Mucosa of stomach (tissue), 1 donor: ENCODE measurements around the gene TLK1.

Source experiments
- H3K27me3 ChIP-seq: one replicate; pipeline ENCODE4 v1.7.0; 2013; ENCODE audit warnings: mild to moderate bottlenecking, low read length; ENCODE audit not compliant: control insufficient read depth, insufficient read depth
- H3K36me3 ChIP-seq: one replicate; pipeline ENCODE4 v1.7.0; 2013; ENCODE audit warnings: low read length; ENCODE audit not compliant: control insufficient read depth, insufficient read depth
- H3K4me1 ChIP-seq: one replicate; pipeline ENCODE4 v1.7.0; 2013; ENCODE audit warnings: mild to moderate bottlenecking, low read length; ENCODE audit not compliant: control insufficient read depth, insufficient read depth
- H3K4me3 ChIP-seq: one replicate; pipeline ENCODE4 v1.7.0; 2013; ENCODE audit warnings: low read length
- H3K9ac ChIP-seq: one replicate; pipeline ENCODE4 v1.7.0; 2013; ENCODE audit warnings: mild to moderate bottlenecking, low read length, moderate library complexity
- H3K9me3 ChIP-seq: one replicate; pipeline ENCODE4 v1.7.0; 2013; ENCODE audit warnings: mild to moderate bottlenecking, low read length, moderate library complexity; ENCODE audit not compliant: control insufficient read depth
- donor health status: Pancreatic carcinoma.

The TLK1 gene

DNA sequence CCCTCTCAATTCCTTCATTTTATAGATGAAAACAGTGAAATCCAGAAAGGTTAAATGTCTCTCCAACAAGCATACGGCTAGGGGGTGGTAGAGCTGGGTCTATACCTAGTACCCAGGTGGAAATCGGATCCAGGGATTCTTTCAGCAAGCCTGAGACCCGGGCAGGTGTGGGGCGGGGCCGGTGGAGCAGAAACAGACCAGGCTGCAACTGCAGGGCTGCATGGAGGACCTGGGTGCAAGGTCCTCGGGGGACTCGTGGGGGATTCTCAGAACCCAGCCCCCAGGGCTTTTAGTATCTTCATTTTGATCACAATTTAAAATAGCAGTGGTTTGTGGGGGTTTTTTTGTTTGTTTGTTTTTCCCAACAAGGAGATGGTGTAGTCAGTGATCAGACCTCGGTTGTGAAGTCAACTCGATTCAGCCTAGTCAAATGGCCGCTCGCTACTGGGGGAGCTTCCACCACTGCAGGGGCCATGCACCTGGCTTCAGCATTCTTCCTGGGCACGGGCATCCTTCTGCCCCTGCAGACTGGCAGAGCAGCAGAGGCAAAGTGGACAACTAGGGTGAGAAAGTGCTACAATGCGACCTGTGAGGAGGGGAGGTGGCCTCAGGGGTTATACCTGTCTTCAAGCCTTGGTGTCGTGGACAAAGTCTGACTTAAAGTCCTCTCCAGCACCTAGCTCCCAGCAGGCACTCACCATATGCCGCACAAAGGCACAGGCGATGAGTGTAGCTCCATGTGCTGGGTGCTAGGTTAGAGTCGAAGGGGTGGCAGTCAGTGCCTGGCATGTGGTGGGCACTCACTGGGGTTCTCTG is 185.4 kb downstream of the TLK1 start:
- H3K9ac ChIP-seq, result no peak overlapping the region
- H3K4me3 ChIP-seq, result no peak overlapping the region
- H3K4me1 ChIP-seq, result peaks cover 6% of the 10 kb centered on the region
- no peaks in the 10 kb centered on the region for H3K36me3 ChIP-seq
- peaks cover 10% of the 10 kb centered on the region for H3K27me3 ChIP-seq
- H3K9me3 ChIP-seq, result no peaks in the 10 kb centered on the region

DNA sequence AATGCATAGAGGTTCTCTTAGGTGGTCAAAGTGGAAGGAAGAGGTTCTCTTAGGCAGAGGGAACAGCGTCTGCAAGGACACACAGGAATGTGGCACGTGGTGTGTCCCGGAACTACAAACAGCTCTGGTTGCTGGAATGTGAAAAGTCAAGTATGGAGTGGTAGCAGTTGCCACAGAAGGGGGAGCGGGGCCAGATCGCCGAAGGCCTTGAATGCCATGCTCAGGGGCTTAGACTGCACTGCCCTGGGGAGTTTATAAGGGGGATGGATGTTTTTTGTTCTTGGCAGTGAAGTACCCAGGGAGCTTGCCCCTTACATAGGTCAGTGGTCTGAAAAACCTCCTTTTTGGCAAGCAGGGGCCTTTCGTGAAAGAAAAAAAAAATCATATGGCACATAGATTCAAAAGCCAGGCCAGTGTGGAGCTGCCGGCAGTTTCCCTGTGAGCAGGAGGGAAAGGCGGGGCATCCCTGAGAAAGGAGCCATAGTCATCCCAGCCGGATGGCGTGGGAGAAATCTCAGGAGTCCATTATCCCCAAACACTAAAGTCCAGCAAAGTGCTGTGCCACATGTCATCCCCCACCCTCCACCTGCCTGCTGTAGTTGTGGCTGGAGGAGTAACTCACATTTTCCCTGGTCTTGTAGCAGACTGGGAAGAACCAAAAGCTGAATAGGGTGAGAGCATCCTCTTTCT is 186.2 kb downstream of the TLK1 start:
- Histone ChIP-seq H3K27me3 (peaks cover 10% of the 10 kb centered on the region), H3K9ac (peak overlapping the region; percentile 78), H3K9me3 (no peaks in the 10 kb centered on the region), H3K4me3 (peak overlapping the region; percentile 80), H3K36me3 (no peaks in the 10 kb centered on the region), H3K4me1 (peaks cover 11% of the 10 kb centered on the region)

DNA sequence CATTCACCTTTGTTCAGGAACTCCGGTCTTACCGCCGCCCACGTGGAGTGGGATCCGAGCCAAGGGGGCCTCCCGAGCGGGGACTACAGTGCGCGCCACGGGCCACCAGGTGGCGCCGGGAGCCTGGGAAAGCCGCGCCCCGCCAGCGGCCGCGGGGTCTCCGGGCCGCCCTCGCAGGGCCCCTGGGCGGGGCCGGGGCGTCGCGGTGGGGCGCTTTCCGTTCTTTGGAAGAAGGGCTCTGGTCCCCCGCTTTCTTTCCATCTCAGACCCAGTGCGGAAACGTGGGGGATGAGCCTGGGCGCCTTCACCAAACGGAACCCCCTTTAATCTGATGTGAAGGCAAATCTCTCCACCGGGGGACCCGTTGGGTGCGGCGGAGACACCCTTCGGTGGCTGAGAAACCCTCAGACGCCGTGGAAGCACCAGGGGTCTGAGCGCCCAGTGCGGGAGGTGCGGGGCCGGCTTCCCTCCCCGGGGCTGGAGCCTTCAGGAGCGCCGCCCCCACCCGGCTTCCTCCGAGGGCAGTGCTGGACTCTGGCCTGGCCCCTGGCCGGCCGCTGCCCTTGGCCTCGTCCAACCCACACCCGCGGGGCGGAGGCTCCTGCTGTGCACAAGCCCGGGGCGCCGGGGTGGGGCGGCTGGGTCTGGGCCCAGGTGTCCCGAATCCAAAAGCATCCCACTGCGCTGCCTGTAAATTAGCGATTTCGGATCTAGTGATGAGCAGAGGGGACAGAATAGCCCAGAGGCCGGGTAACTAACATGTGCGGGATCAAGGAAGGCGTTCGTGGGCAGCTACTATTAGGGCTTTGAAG is 187.0 kb downstream of the TLK1 start:
- peaks cover 11% of the 10 kb centered on the region for H3K4me1 ChIP-seq
- H3K9ac ChIP-seq, result peak overlapping the region; percentile 78
- no peaks in the 10 kb centered on the region for H3K36me3 ChIP-seq
- no peaks in the 10 kb centered on the region for H3K9me3 ChIP-seq
- peaks cover 10% of the 10 kb centered on the region for H3K27me3 ChIP-seq
- H3K4me3 ChIP-seq, result peak overlapping the region; percentile 80

DNA sequence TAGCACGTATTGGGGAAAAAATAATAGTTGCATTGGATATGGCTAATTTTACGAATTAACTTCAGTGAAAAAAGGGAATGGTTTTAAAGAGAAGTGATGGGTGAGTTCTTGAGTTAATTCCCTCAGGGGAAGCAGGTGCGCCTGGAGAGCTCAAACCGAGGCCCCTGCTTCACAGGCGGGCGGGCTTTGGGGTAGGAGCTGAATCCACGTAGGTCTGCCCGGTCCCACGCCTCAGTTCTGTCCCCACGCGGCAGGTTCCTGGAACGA is 187.5 kb downstream of the TLK1 start:
- H3K9ac ChIP-seq, result peak overlapping the region; percentile 68
- peaks cover 11% of the 10 kb centered on the region for H3K4me1 ChIP-seq
- no peaks in the 10 kb centered on the region for H3K36me3 ChIP-seq
- H3K27me3 ChIP-seq, result peaks cover 10% of the 10 kb centered on the region
- H3K4me3 ChIP-seq, result no peak overlapping the region
- no peaks in the 10 kb centered on the region for H3K9me3 ChIP-seq

DNA sequence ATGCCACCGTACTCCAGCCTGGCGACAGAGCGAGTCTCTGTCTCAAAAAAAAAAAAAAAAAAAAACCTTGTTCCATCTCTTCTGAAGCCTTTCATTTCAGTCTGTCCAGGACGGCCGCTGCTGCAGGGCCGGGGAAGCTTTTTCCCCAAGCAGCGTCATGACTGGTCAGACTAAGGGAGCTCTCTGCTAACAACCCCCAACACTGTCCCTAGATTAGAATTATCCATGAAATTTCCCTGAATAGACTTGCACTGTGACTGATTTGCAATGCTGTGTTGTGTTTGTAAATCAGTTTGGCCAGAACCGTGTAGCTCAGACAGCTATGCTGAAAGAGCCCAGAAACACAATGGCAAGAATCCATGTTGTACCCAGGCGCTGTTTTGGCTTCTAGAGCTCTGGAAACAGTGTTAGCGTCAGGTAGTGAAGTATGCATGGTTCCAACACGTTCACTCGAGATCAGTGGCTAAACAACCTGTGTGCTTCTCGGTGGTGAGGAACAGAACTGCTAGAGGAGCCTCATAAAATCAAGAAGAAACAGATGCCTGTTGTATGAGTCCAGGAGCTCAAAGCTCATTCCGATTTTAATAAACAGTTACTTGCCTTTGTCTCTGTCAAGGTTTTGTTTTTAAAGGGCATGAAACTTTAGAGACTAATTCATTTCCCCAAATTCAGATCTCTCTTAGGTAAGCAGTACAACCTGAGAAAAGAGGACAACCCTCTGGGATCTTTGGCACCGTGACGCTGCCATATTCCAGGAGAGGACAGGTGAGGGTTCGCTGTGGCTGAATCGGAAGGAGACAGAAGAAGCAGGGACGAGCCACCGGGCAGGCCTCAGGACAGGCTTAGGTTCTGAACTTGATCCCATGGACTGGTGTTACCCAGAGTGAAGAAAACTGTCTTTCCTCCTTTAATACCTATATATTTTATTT is 188.1 kb downstream of the TLK1 start:
- H3K9ac ChIP-seq, result peak overlapping the region; percentile 68
- H3K36me3 ChIP-seq, result no peaks in the 10 kb centered on the region
- H3K9me3 ChIP-seq, result no peaks in the 10 kb centered on the region
- H3K27me3 ChIP-seq, result peaks cover 10% of the 10 kb centered on the region
- H3K4me1 ChIP-seq, result peaks cover 11% of the 10 kb centered on the region
- no peak overlapping the region for H3K4me3 ChIP-seq

DNA sequence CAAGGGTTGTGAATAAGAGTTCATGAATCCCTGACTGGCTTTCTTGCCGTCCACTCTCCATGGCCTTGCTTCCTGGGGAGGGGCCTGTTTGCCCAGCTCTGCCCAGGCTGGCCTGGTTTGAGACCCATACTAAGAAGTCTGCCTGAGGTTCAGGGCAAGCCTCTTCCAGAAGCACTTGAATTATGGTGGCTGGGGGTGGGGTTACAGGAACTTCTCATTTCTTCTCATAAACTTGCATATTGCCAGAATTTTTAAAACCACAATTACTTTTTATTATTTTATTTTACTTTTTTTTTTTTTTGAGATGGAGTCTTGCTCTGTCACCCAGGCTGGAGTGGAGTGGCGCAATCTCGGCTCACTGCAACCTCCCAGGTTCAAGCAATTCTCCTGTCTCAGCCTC is 189.6 kb downstream of the TLK1 start:
- Histone ChIP-seq H3K4me3 (no peak overlapping the region), H3K27me3 (peaks cover 10% of the 10 kb centered on the region), H3K9ac (no peak overlapping the region), H3K36me3 (peaks cover 8% of the 10 kb centered on the region), H3K4me1 (peaks cover 11% of the 10 kb centered on the region), H3K9me3 (no peaks in the 10 kb centered on the region)

DNA sequence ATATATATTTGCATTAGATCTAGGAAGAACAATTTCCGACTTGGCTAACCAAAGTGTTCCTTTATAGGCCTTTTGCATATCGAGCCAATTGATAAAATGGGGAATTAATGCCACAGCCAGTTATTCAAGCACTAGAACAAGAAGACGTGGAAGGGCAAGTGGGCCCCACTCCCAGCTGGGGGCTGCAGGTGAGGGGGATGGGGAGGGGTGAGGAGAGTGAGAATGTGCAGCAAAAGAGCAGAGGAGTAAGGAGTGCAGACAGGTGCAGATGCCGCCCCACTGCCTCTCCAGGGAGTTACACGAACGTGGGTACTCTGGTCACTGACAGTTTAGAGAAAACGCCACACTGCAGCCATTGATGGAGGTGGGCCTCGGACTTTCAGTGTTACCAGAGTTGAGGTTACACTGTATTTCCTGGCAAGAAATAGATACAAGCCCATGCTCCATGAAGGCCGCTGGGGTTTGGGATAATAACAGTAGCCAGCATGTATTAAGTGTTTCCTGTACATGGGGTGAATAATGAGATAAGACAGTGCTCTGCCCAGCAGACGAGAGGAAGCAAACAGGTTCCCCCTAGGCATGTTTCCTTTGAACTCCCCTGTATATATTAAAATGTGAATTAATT is 190.7 kb downstream of the TLK1 start:
- peaks cover 16% of the 10 kb centered on the region for H3K36me3 ChIP-seq
- peaks cover 11% of the 10 kb centered on the region for H3K4me1 ChIP-seq
- H3K9me3 ChIP-seq, result no peaks in the 10 kb centered on the region
- H3K9ac ChIP-seq, result no peak overlapping the region
- no peak overlapping the region for H3K4me3 ChIP-seq
- peaks cover 10% of the 10 kb centered on the region for H3K27me3 ChIP-seq

DNA sequence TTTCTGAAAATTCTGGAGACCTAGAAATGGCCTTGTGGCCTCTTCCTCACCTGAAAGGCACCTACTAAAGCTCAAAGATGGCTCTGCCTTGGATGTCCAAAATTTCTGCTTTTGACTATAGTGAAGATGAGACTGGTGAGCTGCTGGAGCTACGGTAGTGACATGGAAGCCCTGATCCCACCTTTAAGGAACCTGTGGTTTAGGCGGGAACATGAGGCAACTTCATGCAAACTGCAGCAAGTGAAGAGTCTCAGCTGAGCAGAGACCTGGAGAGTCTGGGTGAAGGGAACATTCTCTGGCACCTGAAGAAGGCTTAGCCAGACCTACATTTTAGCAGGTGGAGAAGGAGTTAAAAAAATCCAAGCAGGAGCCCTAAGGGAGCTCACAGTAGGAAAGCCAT is 191.7 kb downstream of the TLK1 start:
- Histone ChIP-seq H3K36me3 (peaks cover 16% of the 10 kb centered on the region), H3K4me3 (no peak overlapping the region)

DNA sequence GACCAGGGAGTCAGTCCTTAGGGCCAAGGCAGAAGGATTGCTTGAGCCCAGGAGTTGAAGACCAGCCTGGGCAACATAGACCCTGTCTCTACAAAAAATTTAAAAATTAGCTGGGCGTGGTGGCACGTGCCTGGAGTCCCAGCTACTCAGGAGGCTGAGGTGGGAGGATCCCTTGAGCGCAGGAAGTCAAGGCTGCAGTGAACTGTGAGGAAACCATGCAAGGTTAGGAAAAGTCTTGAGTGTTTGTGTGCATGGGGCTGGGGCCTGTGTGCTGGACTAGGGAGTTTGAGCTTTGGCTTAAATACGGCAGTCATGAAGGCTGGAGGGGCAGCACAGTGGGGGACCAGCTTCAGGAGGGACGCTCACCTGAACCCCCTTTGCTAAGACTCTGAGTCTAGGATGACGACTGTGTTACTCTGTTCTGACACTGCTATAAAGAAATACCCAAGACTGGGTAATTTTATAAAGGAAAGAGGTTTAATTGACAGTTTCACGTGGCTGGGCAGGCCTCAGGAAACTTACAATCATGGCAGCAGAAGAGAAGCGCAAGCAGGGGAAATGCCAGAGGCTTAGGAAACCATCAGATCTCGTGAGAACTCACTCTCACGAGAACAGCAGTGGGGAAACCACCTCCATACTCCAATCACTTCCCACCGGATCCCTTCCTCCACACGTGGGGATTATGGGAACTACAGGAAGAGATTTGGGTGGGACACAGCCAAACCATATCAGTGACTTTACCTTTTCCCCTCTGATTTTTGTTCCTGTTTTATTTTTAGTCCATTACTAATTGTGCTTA is 192.3 kb downstream of the TLK1 start:
- Histone ChIP-seq H3K4me1 (peaks cover 4% of the 10 kb centered on the region), H3K9ac (no peak overlapping the region), H3K36me3 (peaks cover 16% of the 10 kb centered on the region), H3K9me3 (no peaks in the 10 kb centered on the region), H3K27me3 (no peaks in the 10 kb centered on the region), H3K4me3 (no peak overlapping the region)

More for the DNA sequence above, 191.7 kb downstream of the TLK1 start:
- Histone ChIP-seq H3K4me1 (peaks cover 9% of the 10 kb centered on the region), H3K27me3 (peaks cover 4% of the 10 kb centered on the region), H3K9me3 (no peaks in the 10 kb centered on the region), H3K9ac (no peak overlapping the region)

DNA sequence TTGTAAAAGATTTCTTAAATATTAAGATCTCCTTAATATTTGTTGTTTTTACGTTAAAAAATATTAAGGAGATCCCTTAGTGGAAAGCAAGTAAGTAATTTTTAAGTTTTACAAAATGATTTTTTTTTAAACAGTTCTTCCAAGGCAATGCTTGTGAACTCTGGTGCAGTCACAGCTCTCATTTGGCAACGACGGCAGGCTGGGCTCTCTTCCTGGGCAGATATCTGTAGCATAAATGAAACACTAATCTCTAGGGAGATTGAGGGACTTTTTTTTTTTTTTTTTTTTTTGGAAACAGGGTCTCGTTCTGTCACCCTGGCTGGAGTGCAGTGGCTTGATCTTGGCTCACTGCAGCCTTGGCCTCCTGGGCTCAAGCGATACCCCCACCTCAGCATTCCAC is 193.1 kb downstream of the TLK1 start:
- Histone ChIP-seq H3K9me3 (no peaks in the 10 kb centered on the region), H3K27me3 (no peaks in the 10 kb centered on the region), H3K4me1 (peaks cover 4% of the 10 kb centered on the region), H3K4me3 (no peak overlapping the region), H3K9ac (no peak overlapping the region), H3K36me3 (peaks cover 16% of the 10 kb centered on the region)
